ENCODE data around the gene SH3BP2. TPM values are rescaled to one million over a fixed set of nuclear protein-coding genes. Genes with fewer than 3 reads are reported as not detected.
A peak's percentile ranks its signal among the peaks of the same experiment; 100 is the strongest.

SH3BP2 gene
- total RNA-seq, 2 experiments from 2014 or later = 10.9 to 31.6 TPM

DNA sequence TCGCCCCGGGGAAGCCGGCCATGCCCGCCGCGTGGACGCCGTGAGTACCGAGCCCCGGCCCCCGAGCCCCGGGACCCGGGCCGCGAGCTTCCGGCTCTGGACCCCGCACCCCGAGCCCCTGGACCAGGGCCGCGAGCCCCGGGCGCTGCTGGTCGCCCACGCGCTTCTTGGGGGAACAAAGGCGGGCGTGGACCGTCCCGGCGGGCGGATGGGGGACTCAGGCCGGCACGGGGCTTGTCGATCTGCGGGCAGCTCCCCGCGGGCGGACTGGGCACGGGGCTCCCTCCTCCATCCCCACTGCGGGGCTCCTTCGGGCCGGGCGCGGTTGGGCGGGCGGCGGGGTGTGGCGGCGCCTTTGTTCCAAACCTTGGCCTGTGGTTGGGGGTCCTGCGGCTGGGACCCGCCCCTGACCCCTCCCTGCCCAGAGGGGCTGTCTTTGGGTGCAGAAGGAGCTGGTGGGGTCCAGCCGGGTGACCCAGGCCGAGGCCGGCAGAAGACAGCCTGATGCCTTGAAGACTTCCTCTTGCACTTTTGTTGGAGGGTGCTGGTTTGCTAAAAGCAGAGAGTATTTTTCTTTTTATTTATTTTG is 25.6 kb downstream of the SH3BP2 start:
- DNase-seq (ENCODE audit: low spot score) = no peak
- Histone ChIP-seq H3K36me3 (ENCODE audit: insufficient read depth, low read length) (no peaks in the 10 kb centered on the region), H3K27ac (ENCODE audit: low read depth, low read length, poor library complexity, severe bottlenecking) (no peak overlapping the region), H2AFZ (ENCODE audit: low read length) (no peak overlapping the region), H3K9me3 (ENCODE audit: low read length) (no peaks in the 10 kb centered on the region), H4K20me1 (ENCODE audit: insufficient read depth, low read length) (no peaks in the 10 kb centered on the region), H3K4me2 (ENCODE audit: low read length) (no peak overlapping the region; the same call in 1 of the 2 replicates), H3K4me1 (ENCODE audit: insufficient read depth, low read length, poor library complexity, severe bottlenecking) (peaks cover 19% of the 10 kb centered on the region), H3K79me2 (ENCODE audit: insufficient read depth, low read depth, low read length) (no peaks in the 10 kb centered on the region), H3K4me3 (ENCODE audit: low read depth, low read length, poor library complexity, severe bottlenecking) (peak overlapping the region; percentile 18), H3K9me2 (ENCODE audit: insufficient read depth, low read length) (no peaks in the 10 kb centered on the region)
- BruUV-seq (replicated peaks) = no TSS peak
- intact Hi-C loops (cut with micrococcal nuclease; ENCODE audit: unreplicated experiment) = no loop called here
- no peak for TF ChIP-seq EZH2phosphoT487 (IDR thresholded peaks at IDR 0.05; ENCODE audit: borderline replicate concordance, low read depth, low read length)
- TF ChIP-seq, protein P1, sequence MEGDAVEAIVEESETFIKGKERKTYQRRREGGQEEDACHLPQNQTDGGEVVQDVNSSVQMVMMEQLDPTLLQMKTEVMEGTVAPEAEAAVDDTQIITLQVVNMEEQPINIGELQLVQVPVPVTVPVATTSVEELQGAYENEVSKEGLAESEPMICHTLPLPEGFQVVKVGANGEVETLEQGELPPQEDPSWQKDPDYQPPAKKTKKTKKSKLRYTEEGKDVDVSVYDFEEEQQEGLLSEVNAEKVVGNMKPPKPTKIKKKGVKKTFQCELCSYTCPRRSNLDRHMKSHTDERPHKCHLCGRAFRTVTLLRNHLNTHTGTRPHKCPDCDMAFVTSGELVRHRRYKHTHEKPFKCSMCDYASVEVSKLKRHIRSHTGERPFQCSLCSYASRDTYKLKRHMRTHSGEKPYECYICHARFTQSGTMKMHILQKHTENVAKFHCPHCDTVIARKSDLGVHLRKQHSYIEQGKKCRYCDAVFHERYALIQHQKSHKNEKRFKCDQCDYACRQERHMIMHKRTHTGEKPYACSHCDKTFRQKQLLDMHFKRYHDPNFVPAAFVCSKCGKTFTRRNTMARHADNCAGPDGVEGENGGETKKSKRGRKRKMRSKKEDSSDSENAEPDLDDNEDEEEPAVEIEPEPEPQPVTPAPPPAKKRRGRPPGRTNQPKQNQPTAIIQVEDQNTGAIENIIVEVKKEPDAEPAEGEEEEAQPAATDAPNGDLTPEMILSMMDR (conservative IDR thresholded peaks at IDR 0.05; ENCODE audit: low read length) = no peak
- CTCF ChIA-PET (ENCODE audit: unreplicated experiment) = no interaction called here
- POLR2A ChIA-PET = interaction anchor here (0.5 kb wide), 1 partner anchor 31 kb away, joined by 4 read pairs; no protein-coding TSS in a partner anchor

DNA sequence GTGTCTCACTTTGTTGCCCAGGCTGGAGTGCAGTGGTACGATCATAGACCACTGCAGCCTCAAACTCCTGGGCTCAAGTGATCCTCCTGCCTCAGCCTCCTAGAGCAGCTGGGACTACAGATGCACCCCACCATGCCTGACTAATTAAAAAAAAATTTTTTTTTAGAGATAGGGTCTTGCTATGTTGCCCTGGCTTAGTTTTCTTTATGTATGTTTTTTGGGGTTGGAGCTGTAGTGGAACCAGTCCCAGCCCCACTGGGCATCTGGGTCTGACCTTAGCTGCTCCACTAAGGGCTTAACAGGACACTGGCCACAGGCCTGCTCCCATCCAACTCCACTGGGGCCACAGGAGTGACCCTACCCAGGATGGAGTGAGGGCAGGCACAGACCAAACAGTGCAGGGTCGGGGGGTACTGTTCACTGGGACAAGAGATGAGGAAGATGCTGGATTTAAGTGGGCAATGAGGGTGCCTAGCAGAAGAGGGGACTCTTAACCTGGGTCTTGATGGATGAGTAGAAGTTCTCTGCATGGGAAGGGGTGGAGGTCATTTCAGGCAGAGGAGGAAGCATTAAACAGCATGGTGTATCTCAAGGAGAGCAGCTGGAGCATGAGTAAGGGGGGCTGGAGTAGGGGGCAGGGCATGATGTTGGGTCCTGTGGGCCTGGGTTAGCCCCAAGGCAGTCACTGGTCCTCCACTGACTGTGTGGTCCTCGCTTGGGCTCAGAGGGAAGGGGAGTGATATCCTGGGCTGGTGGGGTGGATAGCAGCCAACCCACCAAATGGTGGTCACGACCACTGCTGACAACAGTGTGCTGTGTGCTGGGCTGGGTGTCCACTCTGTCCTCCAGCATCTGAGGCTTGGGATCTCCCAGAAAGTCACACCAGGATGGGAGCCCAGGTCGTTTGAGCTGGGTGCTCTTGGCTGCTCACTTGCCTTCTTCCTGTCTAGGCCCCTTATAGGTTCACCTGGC is 26.6 kb downstream of the SH3BP2 start:
- H3K79me2 ChIP-seq (ENCODE audit: insufficient read depth, low read depth, low read length) = no peaks in the 10 kb centered on the region
- ChIA-PET CTCF (ENCODE audit: unreplicated experiment) (no interaction called here), POLR2A (interaction anchor here (0.8 kb wide), 1 partner anchor 34 kb away, joined by 3 read pairs; no protein-coding TSS in a partner anchor)
- no peak for TF ChIP-seq EZH2phosphoT487 (IDR thresholded peaks at IDR 0.05; ENCODE audit: borderline replicate concordance, low read depth, low read length)
- TF ChIP-seq, protein P1 (conservative IDR thresholded peaks at IDR 0.05; ENCODE audit: low read length) = no peak
- peaks cover 8% of the 10 kb centered on the region for H3K4me1 ChIP-seq (ENCODE audit: insufficient read depth, low read length, poor library complexity, severe bottlenecking)
- H4K20me1 ChIP-seq (ENCODE audit: insufficient read depth, low read length) = no peaks in the 10 kb centered on the region
- no peaks in the 10 kb centered on the region for H3K9me3 ChIP-seq (ENCODE audit: low read length)
- BruUV-seq (replicated peaks) = no TSS peak
- H3K4me3 ChIP-seq (ENCODE audit: low read depth, low read length, poor library complexity, severe bottlenecking) = no peak overlapping the region
- no peak overlapping the region for H2AFZ ChIP-seq (ENCODE audit: low read length)
- no peaks in the 10 kb centered on the region for H3K36me3 ChIP-seq (ENCODE audit: insufficient read depth, low read length)
- no peaks in the 10 kb centered on the region for H3K9me2 ChIP-seq (ENCODE audit: insufficient read depth, low read length)
- no peak for DNase-seq (ENCODE audit: low spot score)
- intact Hi-C loops (cut with micrococcal nuclease; ENCODE audit: unreplicated experiment) = no loop called here
- H3K4me2 ChIP-seq (ENCODE audit: low read length) = no peak overlapping the region
- no peak overlapping the region for H3K27ac ChIP-seq (ENCODE audit: low read depth, low read length, poor library complexity, severe bottlenecking)

Data from OCI-LY7 (cell line).